ENCODE results near the gene NPDC1. TPM values are rescaled to one million over a fixed set of nuclear protein-coding genes. Genes with fewer than 3 reads are reported as not detected.
A peak's percentile ranks its signal among the peaks of the same experiment; 100 is the strongest.

NPDC1 gene
- total and polyA plus RNA-seq, 2 of the 8 experiments (the other 6 are each of a cell fraction or from before 2014, with no cell fraction given) = 26.2 to 44.1 TPM

- TF ChIP-seq BRCA1 (IDR thresholded peaks at IDR 0.05; ENCODE audit: low read depth, low read length) (no peak), TAF7 (optimal IDR thresholded peaks at IDR 0.05; ENCODE audit: borderline replicate concordance, low read depth, low read length) (no peak), RXRA (IDR thresholded peaks at IDR 0.05; ENCODE audit: insufficient read depth, low read depth, low read length) (no peak), KDM4A (IDR thresholded peaks at IDR 0.05; ENCODE audit: low read depth, low read length, severe bottlenecking) (peak; percentile 70), CTBP2 (IDR thresholded peaks at IDR 0.05; ENCODE audit: borderline replicate concordance, insufficient read depth, insufficient read length, low read length) (no peak), SIRT6 (IDR thresholded peaks at IDR 0.05; ENCODE audit: low read length) (no peak), MAX (IDR thresholded peaks at IDR 0.05) (no peak; the same call in none of the 2 replicates), CBX8 (IDR thresholded peaks at IDR 0.05; ENCODE audit: borderline replicate concordance, low read depth, low read length) (no peak), YY1 (IDR thresholded peaks at IDR 0.05; ENCODE audit: low read depth, low read length) (no peak), PHF8 (conservative IDR thresholded peaks at IDR 0.05; ENCODE audit: low read depth, low read length) (no peak), SIX5 (IDR thresholded peaks at IDR 0.05; ENCODE audit: low read depth, low read length) (no peak), RAD21 (IDR thresholded peaks at IDR 0.05 in 1 of 2, conservative IDR thresholded peaks at IDR 0.05 in 1 of 2; ENCODE audit: low read depth in 2 of 2, low read length in 2 of 2) (peak; percentile 8 to 21; a peak in 2 of 4 replicates)
- TF ChIP-seq, protein P1, sequence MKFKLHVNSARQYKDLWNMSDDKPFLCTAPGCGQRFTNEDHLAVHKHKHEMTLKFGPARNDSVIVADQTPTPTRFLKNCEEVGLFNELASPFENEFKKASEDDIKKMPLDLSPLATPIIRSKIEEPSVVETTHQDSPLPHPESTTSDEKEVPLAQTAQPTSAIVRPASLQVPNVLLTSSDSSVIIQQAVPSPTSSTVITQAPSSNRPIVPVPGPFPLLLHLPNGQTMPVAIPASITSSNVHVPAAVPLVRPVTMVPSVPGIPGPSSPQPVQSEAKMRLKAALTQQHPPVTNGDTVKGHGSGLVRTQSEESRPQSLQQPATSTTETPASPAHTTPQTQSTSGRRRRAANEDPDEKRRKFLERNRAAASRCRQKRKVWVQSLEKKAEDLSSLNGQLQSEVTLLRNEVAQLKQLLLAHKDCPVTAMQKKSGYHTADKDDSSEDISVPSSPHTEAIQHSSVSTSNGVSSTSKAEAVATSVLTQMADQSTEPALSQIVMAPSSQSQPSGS (IDR thresholded peaks at IDR 0.05; ENCODE audit: low read length) = no peak
- TF ChIP-seq, protein P2, sequence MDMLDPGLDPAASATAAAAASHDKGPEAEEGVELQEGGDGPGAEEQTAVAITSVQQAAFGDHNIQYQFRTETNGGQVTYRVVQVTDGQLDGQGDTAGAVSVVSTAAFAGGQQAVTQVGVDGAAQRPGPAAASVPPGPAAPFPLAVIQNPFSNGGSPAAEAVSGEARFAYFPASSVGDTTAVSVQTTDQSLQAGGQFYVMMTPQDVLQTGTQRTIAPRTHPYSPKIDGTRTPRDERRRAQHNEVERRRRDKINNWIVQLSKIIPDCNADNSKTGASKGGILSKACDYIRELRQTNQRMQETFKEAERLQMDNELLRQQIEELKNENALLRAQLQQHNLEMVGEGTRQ (IDR thresholded peaks at IDR 0.05; ENCODE audit: low read length) = no peak
- TF ChIP-seq, protein P3, sequence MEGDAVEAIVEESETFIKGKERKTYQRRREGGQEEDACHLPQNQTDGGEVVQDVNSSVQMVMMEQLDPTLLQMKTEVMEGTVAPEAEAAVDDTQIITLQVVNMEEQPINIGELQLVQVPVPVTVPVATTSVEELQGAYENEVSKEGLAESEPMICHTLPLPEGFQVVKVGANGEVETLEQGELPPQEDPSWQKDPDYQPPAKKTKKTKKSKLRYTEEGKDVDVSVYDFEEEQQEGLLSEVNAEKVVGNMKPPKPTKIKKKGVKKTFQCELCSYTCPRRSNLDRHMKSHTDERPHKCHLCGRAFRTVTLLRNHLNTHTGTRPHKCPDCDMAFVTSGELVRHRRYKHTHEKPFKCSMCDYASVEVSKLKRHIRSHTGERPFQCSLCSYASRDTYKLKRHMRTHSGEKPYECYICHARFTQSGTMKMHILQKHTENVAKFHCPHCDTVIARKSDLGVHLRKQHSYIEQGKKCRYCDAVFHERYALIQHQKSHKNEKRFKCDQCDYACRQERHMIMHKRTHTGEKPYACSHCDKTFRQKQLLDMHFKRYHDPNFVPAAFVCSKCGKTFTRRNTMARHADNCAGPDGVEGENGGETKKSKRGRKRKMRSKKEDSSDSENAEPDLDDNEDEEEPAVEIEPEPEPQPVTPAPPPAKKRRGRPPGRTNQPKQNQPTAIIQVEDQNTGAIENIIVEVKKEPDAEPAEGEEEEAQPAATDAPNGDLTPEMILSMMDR (IDR thresholded peaks at IDR 0.05; ENCODE audit: control extremely low read depth in 1 of 3, insufficient read depth in 1 of 3, low read depth in 1 of 3, low read length in 3 of 3) = peak in 2 of 3 experiments; percentile 44 to 53; a peak in 3 of 4 replicates
- TF ChIP-seq, protein P4, sequence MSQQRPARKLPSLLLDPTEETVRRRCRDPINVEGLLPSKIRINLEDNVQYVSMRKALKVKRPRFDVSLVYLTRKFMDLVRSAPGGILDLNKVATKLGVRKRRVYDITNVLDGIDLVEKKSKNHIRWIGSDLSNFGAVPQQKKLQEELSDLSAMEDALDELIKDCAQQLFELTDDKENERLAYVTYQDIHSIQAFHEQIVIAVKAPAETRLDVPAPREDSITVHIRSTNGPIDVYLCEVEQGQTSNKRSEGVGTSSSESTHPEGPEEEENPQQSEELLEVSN (IDR thresholded peaks at IDR 0.05) = peak; percentile 58
These were observed 17.5 kb downstream of the NPDC1 start (continued) for GRCh38 chr9:137028263-137029057.
